EL (cell line): Measurements from ENCODE around the gene RPS6KA6.

Experiments
- DNase-seq: peaks from one replicate; pipeline ENCODE4 v3.0.0-alpha.2; 2016

The RPS6KA6 gene

GRCh38 chrX:84187533-84188319 is at the start of gene RPS6KA6:
Gene RPS6KA6, minus strand, starts transcription at chrX:84188199. Its CDS starts 300 bp downstream, at chrX:84187899.
- DNase-seq, result peak; percentile 55

- DNase-seq, result no peak
Measured at GRCh38 chrX:84224741-84225140, 36.7 kb upstream of the RPS6KA6 start.

GRCh38 chrX:84223261-84223660 is 35.3 kb upstream of the RPS6KA6 start:
- no peak for DNase-seq

GRCh38 chrX:84221181-84221580 is 33.2 kb upstream of the RPS6KA6 start:
- no peak for DNase-seq

GRCh38 chrX:84219551-84219950 is 31.6 kb upstream of the RPS6KA6 start:
- DNase-seq, result peak; percentile 4

GRCh38 chrX:84218726-84219125 is 30.7 kb upstream of the RPS6KA6 start:
- no peak for DNase-seq

GRCh38 chrX:84216881-84217280 is 28.9 kb upstream of the RPS6KA6 start:
- no peak for DNase-seq

- DNase-seq, result no peak
Measured at GRCh38 chrX:84216406-84216805, 28.4 kb upstream of the RPS6KA6 start.

- no peak for DNase-seq
Measured at GRCh38 chrX:84205276-84205675, 17.3 kb upstream of the RPS6KA6 start.

- DNase-seq, result no peak
Measured at GRCh38 chrX:84199688-84200087, 11.7 kb upstream of the RPS6KA6 start.

GRCh38 chrX:84197550-84197949 is 9.6 kb upstream of the RPS6KA6 start:
- DNase-seq, result no peak

GRCh38 chrX:84192006-84192405 is 4.0 kb upstream of the RPS6KA6 start:
- no peak for DNase-seq

GRCh38 chrX:84189125-84189524 is 1.1 kb upstream of the RPS6KA6 start:
- no peak for DNase-seq

- peak; percentile 64 for DNase-seq
Measured at GRCh38 chrX:84188320-84188834, 378 bp upstream of the RPS6KA6 start.

- DNase-seq, result peak; percentile 21
Measured at GRCh38 chrX:84186603-84187532, 1.1 kb downstream of the RPS6KA6 start.

GRCh38 chrX:84182516-84182915 is 5.5 kb downstream of the RPS6KA6 start:
- DNase-seq, result no peak

GRCh38 chrX:84175958-84176357 is 12.0 kb downstream of the RPS6KA6 start:
- DNase-seq, result no peak

- no peak for DNase-seq
Measured at GRCh38 chrX:84175274-84175673, 12.7 kb downstream of the RPS6KA6 start.

GRCh38 chrX:84174348-84174747 is 13.7 kb downstream of the RPS6KA6 start:
- DNase-seq, result no peak

GRCh38 chrX:84170931-84171330 is 17.1 kb downstream of the RPS6KA6 start:
- DNase-seq, result no peak

GRCh38 chrX:84168574-84168973 is 19.4 kb downstream of the RPS6KA6 start:
- DNase-seq, result peak; percentile 34

- peak; percentile 69 for DNase-seq
Measured at GRCh38 chrX:84168095-84168494, 19.9 kb downstream of the RPS6KA6 start.

GRCh38 chrX:84165711-84166110 is 22.3 kb downstream of the RPS6KA6 start:
- DNase-seq, result no peak

- no peak for DNase-seq
Measured at GRCh38 chrX:84162401-84162800, 25.6 kb downstream of the RPS6KA6 start.
